ENCODE data around the gene ATL1. TPM values are rescaled to one million over a fixed set of nuclear protein-coding genes. Genes with fewer than 3 reads are reported as not detected.
"Not testable (repeated sequence)": the region's sequence is repeated elsewhere in the genome, so short reads cannot be mapped to it uniquely, and the experiment has no call there.

Gene ATL1
- total RNA-seq, 1 donor from 2014 or later, result 0.40 TPM

DNA sequence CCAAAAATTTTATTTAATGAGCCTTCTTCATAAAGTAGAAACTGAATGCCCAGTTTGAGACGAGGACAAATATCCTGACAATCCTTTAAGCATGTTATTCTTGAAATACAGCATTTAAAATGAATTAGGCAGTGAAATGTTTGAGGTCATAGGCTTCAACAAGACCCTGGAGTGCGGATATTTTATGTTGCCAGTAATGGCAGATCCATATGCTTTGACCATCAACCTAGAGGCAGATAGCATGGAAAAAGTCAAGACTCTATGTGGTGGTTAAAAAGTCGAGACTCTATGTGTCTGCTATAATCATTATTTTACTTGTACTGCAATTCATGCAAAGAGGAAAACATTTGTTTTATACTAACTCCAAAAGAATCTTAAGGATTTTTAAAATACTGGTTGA is 25.5 kb upstream of the ATL1 start:
- DNase-seq (ENCODE audit: low read depth in 2 of 2), result no peak

DNA sequence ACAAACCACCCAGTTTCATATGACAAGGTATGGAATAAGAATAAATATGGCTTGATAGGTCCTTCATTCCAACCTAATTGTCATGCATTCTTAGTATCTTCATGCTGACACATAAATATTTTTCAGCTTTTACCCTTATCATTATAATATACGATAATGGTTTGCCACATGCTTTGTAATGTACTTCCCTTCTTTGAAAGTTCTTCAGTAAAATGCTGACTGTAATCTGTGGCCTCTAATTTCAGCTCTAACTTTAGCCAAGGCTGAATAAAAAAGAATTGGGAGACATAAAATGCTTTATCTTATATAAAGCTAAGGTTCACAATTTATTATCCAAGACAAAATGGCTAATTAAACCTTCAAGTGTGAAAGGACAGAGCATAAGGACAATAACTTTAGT is 24.9 kb upstream of the ATL1 start:
- DNase-seq (ENCODE audit: low read depth in 2 of 2), result no peak

DNA sequence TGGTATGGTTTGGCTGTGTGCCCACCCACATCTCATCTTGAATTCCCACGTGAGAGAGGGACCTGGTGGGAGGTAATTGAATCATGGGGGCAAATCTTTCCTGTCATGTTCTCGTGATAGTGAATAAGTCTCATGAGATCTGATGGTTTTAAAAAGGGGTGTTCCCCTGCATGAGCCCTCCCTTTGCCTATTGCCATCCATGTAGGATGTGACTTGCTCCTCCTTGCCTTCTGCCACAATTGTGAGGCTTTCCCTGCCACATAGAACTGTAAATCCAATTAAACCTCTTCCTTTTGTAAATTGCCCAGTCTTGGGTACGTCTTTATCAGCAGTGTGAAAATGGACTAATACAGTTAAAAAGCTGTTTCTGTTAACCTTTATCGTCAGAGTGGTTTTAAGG is 21.9 kb upstream of the ATL1 start:
- not testable (repeated sequence) for DNase-seq (ENCODE audit: low read depth in 2 of 2)

DNA sequence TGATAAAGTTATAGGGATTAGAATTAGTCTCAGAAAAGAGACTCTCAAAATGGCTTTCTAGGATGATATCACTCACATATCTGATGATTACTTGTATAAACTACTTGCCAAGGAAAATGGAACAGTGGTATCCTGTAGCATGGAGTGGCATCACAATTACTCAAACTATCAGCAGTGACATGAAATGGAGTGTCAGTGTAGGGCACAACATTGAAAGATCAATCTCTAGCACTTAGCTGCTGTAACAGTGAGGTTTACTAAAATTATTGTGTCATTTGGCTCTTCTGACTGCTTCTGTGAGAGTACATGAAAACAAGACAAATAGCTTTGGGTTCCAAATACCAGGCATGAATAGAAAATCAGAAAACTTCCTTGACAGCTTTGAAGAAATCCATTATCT is 20.9 kb upstream of the ATL1 start:
- no peak for DNase-seq (ENCODE audit: low read depth in 2 of 2)

DNA sequence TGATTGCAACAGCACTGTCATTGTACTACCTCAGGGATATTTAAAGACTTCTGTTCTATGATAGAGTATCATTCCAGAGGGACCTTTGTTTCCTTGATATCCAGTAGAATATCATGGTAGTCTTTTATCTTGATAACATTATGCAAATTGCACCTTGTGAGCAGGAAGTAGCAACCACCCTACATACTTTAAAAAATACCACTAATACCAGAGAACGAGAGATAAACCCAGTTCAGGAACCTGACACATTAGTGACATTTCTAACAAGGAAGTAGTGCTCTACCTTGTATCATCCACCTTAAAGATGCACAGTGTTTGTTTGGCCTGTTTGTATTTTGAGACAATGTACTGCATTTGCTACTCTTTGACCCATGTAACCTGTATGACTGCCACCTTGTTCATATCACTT is 18.8 kb upstream of the ATL1 start:
- DNase-seq (ENCODE audit: low read depth in 2 of 2), result no peak

DNA sequence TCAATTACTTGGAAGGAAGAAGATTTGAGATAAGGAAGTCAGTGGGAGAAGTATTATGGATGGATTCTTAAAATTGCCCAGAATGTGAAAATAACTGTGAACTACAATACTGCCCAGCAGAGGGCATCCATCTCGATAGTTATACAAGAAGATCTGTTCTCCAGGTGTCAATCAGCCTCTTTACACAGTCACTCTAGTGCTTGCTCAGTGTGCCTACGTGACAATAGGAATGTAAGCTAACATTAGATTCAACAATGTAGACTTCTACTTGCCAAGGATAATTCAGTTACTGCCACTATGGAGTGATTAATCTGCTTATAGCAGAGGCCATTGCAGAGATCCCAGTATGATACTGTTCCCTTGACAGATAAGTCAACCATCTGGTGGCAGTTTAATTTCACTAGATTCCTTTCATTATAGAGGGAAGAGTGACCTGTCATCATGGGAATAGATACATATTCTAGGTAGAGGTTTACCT is 17.0 kb upstream of the ATL1 start:
- DNase-seq (ENCODE audit: low read depth in 2 of 2), result peak; percentile 70

DNA sequence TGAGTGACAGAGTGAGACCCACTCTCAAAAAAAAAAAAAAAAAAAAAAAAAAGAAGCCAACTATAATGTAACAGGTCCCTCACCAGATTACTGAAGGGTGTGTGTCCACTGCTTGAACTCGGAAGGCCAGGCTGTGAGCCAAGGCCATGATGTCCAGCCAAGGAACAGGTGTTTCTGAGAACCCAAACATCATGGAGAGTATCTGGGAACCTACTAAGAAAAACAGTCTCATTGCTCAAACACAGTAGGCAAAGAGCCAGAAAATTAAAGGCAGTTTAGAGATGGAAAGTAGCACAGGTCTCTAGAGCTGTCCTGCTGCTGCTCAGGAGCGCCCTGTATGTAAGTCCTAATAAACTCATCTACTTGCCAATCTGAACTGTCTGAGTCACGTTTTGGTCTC is 15.0 kb upstream of the ATL1 start:
- no peak for DNase-seq (ENCODE audit: low read depth in 2 of 2)

DNA sequence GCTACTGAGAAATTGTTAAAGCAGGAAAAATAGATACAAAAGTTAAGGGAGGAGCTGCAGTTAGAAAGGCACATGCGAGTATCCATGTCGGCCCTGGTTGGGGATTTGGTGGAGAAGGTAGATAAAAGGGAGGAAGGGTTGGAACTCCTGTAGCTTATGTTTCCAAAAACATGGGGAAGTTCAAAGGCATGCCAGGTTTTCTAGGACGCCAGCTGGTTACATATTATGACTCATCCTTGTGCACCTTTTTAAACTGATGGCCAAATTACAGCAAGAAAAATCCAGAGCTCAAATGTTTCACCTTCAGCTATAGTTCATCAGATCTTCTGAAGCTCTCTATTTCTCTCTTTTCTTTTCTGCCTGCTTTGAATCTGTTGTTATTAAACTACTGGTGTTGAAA is 14.3 kb upstream of the ATL1 start:
- no peak for DNase-seq (ENCODE audit: low read depth in 2 of 2)

DNA sequence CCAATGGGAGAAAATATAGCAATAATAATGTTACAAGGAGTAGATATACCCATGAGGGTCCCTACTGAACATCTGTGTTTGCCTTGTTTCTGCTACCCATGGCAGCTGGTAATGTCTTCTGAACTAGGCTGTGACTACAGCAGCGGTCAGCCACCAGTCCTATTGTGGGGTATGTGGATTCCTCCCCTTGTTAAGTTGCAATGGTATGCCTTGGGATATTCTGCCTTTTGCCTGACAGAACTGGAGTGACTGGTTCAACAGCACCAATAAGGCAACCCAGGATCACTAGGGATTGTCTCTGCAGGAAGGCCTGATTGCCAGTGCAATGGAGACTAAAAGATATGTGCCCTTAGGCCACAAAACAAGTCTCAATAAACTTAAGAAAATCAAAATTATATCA is 9.7 kb upstream of the ATL1 start:
- no peak for DNase-seq (ENCODE audit: low read depth in 2 of 2)

DNA sequence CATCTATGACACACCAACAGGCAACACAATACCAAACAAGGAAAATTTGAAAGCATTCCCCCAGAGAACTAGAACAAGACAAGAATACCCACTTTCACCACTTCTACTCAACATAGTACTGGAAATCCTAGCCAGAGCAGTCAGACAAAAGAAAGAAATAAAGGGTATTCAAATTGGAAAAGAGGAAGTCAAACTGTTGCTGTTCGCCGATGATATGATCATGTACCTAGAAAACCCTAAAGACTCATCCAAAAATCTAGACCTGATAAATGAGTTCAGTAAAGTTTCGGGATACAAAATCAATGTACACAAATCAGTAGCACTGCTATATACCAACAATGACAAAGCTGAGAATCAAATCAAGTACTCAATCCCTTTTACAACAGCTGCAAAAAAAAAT is 8.1 kb upstream of the ATL1 start:
- DNase-seq (ENCODE audit: low read depth in 2 of 2), result no peak

DNA sequence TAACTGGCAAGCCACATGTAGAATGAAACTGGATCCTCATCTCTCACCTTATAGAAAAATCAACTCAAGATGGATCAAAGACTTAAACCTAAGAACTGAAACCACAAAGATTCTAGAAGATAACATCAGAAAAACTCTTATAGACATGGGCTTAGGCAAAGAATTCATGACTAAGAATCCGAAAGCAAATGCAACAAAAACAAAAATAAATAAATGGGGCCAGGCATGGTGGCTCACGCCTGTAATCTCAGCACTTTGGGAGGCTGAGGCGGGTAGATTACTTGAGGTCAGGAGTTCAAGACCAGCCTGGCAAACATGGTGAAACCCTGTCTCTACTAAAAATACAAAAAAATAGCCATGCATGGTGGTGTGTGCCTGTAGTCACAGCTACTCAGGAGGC is 7.1 kb upstream of the ATL1 start:
- DNase-seq (ENCODE audit: low read depth in 2 of 2), result not testable (repeated sequence)

DNA sequence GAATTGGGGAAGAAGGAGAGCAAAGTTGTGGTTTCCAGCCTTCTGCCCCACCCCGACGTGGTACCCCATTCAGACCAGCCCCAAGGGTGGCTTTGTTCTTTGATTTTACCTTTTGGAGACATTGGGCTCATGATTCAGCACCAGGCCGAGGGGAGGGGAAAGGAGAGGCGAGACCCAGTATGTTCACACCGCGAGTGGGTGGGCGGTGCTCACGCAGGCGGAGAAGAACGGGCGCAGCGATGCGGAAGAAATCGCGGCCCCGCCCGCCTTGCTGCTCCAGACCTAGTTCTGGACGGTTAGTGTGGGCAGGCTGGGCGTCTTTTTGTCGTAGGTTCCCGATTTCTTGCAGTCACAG is 963 bp downstream of the ATL1 start:
- DNase-seq (ENCODE audit: low read depth in 2 of 2), result peak; percentile 2 to 47

DNA sequence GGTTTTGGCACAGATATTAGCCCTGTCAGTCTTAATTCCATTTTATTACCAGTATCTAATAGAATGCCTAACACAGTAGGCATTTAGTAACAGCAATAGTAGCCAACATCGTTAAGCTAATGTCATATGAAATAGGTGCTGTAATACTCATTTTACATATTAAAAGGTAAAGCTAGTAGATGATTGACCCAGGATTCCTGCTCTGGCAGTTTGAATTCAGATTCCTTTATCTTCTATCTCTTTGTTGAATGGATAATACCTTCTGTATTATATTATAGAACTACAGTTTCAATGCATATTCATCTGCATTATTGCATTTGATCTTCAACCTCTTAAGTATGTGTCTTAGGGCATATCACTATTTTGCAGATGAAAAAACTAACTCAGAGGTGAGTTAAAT is 2.9 kb downstream of the ATL1 start:
- no peak for DNase-seq (ENCODE audit: low read depth in 2 of 2)

DNA sequence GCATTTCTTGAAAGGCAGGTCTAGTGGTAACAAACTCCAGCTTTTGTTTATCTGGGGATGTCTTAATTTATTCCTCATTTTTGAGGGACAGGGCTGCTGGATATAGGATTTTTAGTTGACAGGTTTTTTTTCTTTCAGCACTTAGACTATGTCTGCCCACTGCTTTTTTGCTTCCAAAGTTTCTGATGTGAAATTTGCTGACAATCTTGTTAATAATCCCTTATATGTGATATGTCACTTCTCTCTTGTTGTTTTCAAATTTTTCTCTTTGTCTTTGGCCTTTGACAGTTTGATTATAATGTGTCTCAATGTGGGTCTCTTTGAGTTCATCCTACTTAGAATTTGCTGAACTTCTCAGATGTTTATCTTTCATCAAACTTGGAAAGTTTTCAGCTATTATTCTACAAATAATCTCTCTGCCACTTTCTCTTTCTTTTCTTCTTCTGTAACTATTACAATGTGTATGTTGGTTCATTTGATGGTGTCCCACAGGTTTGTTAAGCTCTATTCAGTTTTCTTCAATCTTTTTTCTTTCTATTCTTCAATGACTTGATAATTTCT is 9.8 kb downstream of the ATL1 start:
- no peak for DNase-seq (ENCODE audit: low read depth in 2 of 2)

DNA sequence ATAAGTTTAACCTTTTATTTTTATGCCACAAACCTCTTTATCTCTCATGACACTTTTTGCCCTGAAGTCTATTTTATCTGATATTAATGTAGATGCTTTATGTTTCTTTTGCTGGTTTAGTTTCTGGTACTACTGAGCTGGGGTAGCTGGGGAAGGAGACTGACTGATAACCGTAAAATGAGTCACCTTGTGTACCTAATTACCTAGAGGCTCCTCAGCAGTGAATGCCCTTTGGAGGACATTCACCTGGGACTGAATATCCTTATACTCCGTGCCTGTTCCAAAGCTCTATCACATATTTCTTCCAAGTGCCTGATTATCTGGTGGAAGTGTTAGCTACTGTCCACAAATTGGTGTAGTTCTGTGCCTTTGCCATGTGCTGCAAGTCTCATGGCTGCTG is 13.9 kb downstream of the ATL1 start:
- DNase-seq (ENCODE audit: low read depth in 2 of 2), result no peak

DNA sequence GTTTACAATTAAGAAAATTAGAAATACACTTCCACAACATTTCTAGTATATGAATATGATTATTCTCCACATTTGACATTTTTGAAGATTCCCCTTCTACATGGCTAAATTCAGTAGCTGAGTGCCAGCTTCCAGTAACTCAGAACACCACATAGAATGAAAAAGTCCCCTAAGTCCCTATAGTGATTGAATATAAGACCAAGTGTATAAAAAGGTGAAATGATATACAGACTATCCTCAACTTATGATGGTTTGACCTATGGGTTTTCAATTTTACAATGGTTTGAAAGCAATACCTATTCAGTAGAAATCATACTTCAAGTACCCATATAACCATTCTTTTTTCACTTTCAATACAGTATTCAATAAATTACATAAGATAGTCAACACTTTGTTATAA is 15.8 kb downstream of the ATL1 start:
- DNase-seq (ENCODE audit: low read depth in 2 of 2), result no peak

DNA sequence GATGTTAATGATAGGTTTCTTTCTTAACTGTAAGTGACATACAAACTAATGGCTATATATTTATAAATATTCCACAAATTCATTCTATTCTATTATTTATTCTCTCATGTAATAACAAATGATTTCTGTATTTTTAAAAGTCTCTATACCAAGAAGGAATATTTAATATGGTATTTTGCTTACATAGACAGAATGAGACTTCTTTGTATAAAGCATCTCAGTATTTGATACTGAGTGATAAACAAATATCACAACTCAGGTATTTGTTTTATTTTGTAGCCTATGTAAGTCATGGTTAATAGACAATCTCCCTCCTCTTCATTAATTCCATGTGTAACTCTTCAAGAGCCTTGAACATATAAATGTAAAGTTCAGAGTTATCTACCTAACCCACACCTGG is 18.0 kb downstream of the ATL1 start:
- DNase-seq (ENCODE audit: low read depth in 2 of 2), result no peak

DNA sequence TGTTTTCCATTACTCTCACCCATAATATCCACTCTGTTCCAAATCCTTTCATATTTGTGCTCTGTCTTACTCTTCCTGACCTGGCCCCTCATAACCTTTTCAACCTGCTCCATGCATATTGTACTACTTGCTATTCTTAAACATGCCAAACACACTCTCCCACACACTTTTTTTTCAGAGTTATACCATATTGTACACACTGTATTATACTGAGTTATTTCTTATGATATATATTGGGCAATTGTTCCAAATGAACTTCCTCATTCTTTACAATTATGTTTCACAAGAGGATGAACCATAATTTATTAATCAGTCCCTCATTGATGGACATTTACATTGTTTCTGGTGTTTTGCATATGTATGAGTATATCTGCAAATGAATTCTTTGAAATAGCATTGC is 18.5 kb downstream of the ATL1 start:
- DNase-seq (ENCODE audit: low read depth in 2 of 2), result no peak

DNA sequence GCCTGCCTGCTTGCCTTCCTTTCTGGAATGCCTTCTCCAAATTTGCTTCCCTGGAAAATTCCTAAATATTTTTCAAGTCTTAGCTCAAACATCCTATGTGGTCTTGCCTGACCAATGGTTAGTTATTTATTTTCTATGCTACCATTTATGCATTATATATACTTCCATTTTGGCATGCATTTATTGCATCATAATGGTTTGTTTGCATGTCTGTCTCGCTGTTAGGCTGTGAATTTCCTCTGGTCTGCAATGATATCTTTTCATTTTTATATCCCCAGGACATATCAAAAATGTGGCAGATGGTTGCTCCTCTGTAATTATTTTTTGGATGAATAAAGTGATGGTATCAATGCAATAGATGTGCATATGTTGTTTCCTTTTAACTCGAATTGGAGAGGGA is 30.5 kb downstream of the ATL1 start:
- no peak for DNase-seq (ENCODE audit: low read depth in 2 of 2)

DNA sequence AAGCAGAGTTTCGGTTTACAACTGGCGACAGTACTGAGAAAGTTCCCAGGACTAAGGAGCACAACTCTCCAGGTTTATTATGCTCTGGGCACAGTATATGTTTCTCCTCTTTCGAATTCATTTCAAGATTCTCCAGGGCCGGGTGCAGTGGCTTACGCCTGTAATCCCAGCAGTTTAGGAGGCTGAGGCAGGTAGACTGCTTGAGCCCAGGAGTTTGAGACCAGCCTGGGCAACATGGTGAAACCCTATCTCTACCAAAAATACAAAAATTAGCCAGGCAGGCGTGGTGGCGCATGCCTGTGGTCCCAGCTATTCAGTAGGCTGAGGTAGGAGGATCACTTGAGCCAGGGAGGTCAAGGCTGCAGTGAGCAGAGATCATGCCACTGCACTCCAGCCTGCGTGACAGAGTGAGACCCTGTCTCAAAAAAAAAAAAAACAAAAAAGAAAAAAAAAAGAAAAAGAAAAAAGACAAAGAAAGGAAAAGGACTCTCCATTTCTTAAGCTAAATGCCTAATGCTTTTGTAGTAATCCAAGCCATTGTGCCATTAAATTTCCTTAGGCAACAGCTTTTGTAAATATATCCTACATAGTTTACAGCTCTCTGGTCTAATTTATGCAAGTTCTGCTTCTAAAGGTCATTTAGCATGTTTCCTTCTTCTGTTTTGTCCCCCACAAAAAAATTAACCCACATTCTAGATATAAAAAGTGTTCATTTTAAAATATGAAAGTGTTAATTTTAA is 34.8 kb downstream of the ATL1 start:
- no peak for DNase-seq (ENCODE audit: low read depth in 2 of 2)

DNA sequence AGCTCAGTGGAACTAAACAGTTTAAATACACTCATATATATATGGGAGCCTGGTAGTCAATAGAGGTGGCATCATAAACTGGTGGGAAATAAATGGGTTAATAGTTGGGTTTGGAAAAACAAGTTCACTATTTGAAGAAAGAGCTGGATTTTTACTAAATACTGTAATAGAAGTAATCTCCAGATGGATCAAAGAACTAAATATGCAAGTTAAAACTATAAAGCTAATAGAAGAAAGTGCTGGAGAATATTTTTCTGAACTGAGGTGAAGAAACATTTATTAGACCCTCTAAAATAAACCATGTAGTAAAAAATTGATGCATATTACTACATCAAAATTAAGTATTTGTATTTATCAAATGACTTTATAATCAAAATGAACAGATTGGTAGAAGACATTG is 38.8 kb downstream of the ATL1 start:
- DNase-seq (ENCODE audit: low read depth in 2 of 2), result no peak

DNA sequence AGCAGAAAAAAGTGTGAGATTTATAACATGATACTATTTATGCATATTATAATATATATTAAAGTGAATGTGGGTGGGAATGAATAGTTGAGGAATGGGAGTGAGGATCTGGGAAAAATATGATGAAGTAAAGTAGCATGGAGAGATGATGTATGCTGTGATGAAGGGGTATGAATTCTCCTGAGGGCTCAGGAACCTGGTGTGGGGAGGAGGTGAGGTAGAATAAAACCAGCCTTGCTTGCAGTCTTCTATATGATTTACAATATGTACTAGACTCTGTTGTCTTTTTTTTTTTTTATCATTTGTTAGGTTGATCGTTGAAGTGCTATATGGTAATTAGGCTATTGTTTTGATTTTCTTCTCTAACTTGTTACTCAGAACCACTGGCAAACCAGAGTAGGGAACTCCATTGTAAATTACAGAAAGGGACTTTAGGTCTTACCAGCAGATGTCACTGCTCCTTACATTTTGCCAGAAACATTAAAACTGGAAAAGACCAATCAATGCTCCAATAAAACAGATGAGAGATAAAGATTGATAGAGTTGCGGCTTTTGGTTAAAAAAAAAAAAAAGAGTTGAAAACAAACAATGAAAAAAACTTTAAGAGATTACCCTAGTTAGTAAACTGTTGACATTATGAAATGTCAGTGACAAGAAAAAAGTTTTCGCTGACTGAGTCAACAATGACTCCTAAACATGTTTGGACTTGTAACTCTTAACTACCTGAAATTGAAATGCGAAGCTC is 39.9 kb downstream of the ATL1 start:
- DNase-seq (ENCODE audit: low read depth in 2 of 2), result peak; percentile 66 to 67

DNA sequence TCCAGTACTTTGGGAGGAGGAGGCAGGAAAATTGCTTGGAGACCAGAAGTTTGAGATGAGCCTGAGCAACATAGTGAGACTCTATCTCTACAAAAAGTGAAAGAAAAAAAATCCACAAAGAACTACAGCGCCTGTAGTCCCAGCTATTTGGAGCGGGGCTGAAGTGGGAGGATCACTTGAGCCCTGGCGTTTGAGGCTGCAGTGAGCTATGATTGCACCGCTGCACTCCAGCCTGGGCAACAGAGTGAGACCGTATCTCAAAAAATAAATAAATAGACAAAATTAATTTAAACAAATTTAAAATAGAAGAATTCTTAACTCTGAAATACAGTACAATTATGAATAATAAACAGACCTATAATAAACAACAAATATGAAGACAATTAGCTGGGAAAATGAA is 40.9 kb downstream of the ATL1 start:
- DNase-seq (ENCODE audit: low read depth in 2 of 2), result no peak

Measured in lung microvascular endothelial cell (primary cell).